WTC11 (cell line): Measurements from ENCODE around the gene CACNB1. TPM values are rescaled to one million over a fixed set of nuclear protein-coding genes. Genes with fewer than 3 reads are reported as not detected.
A peak's percentile ranks its signal among the peaks of the same experiment; 100 is the strongest.
"Not testable (repeated sequence)": the region's sequence is repeated elsewhere in the genome, so short reads cannot be mapped to it uniquely, and the experiment has no call there.

Experiments
- ATAC-seq: fragments of 200-7000 bp; cut with Tn5 transposase; 2 replicates; pipeline ENCODE4 v1.10.0; 2021; ENCODE audit warnings: mild to moderate bottlenecking, moderate library complexity
- CTCF ChIA-PET: fragments of 300-600 bp; sonication (Branson Sonifier 250); formaldehyde crosslinking; loops from one replicate; lab custom pipeline; 2021; ENCODE audit warnings: antibody characterized with exemption; lab: Charles Lee
- POLR2A ChIA-PET: fragments of 350-600 bp; sonication (Branson Sonifier 250); formaldehyde crosslinking; loops from one replicate; lab custom pipeline; 2021; ENCODE audit warnings: antibody characterized with exemption; lab: Charles Lee
- DNase-seq: peaks from one replicate; pipeline ENCODE4 v3.0.0; 2021; ENCODE audit warnings: low spot score
- H3K27ac Mint-ChIP-seq: 2 replicates; pipeline ENCODE4 v1.8.0; 2021; ENCODE audit warnings: mixed read lengths
- H3K27me3 Mint-ChIP-seq: 2 replicates; pipeline ENCODE4 v1.8.0; 2021; ENCODE audit warnings: low read depth, mild to moderate bottlenecking, moderate library complexity, mixed read lengths
- H3K36me3 Mint-ChIP-seq: 2 replicates; pipeline ENCODE4 v1.8.0; 2021; ENCODE audit warnings: mixed read lengths
- H3K4me1 Mint-ChIP-seq: 2 replicates; pipeline ENCODE4 v1.8.0; 2022; ENCODE audit warnings: mixed read lengths
- H3K4me3 Mint-ChIP-seq: 2 replicates; pipeline ENCODE4 v1.8.0; 2021; ENCODE audit warnings: mild to moderate bottlenecking, moderate library complexity, mixed read lengths
- H3K9me3 Mint-ChIP-seq: 2 replicates; pipeline ENCODE4 v1.8.0; 2021; ENCODE audit warnings: mixed read lengths
- AFF4 ChIP-seq: sonication (generic); formaldehyde crosslinking; IDR thresholded peaks from 2 replicates; pipeline ENCODE4 v1.8.1; 2023; ENCODE audit warnings: mild to moderate bottlenecking, missing genetic modification reagents, borderline replicate concordance
- ATF3 ChIP-seq: sonication (generic); formaldehyde crosslinking; conservative IDR thresholded peaks from 2 replicates; pipeline ENCODE4 v1.8.1; 2022; ENCODE audit warnings: mild to moderate bottlenecking, missing genetic modification reagents
- CREB1 ChIP-seq: sonication (generic); formaldehyde crosslinking; IDR thresholded peaks from 2 replicates; pipeline ENCODE4 v1.8.0; 2023; ENCODE audit warnings: mild to moderate bottlenecking, missing genetic modification reagents
- CREM ChIP-seq: sonication (generic); formaldehyde crosslinking; IDR thresholded peaks from 2 replicates; pipeline ENCODE4 v1.8.1; 2022; ENCODE audit warnings: mild to moderate bottlenecking, missing genetic modification reagents, moderate library complexity
- ETV6 ChIP-seq: sonication (generic); formaldehyde crosslinking; IDR thresholded peaks from 2 replicates; pipeline ENCODE4 v1.8.1; 2022; ENCODE audit warnings: mild to moderate bottlenecking, missing genetic modification reagents
- FOXK1 ChIP-seq: sonication (generic); formaldehyde crosslinking; IDR thresholded peaks from 2 replicates; pipeline ENCODE4 v1.8.0; 2022; ENCODE audit warnings: mild to moderate bottlenecking, moderate library complexity, missing genetic modification reagents
- GABPB1 ChIP-seq: sonication (generic); formaldehyde crosslinking; IDR thresholded peaks from 2 replicates; pipeline ENCODE4 v1.8.1; 2023; ENCODE audit warnings: mild to moderate bottlenecking, missing genetic modification reagents
- HMGA2 ChIP-seq: fragments of 250-450 bp; sonication (Bioruptor Pico); IDR thresholded peaks from 2 replicates; pipeline ENCODE4 v1.4.0; 2021; ENCODE audit warnings: mild to moderate bottlenecking, moderate library complexity
- MYBL2 ChIP-seq: sonication (generic); formaldehyde crosslinking; IDR thresholded peaks from 2 replicates; pipeline ENCODE4 v1.8.1; 2023; ENCODE audit warnings: mild to moderate bottlenecking, moderate library complexity, missing genetic modification reagents
- NFYB ChIP-seq: sonication (generic); formaldehyde crosslinking; conservative IDR thresholded peaks from 2 replicates; pipeline ENCODE4 v1.8.0; 2022; ENCODE audit warnings: low read depth, missing genetic modification reagents
- NR2C2 ChIP-seq: sonication (generic); formaldehyde crosslinking; IDR thresholded peaks from 2 replicates; pipeline ENCODE4 v1.8.0; 2022; ENCODE audit warnings: mild to moderate bottlenecking, missing genetic modification reagents
- PRRX2 ChIP-seq: fragments of 250-450 bp; sonication (Bioruptor Pico); IDR thresholded peaks from 2 replicates; pipeline ENCODE4 v1.8.0; 2021; ENCODE audit warnings: mild to moderate bottlenecking
- RORB ChIP-seq: fragments of 250-450 bp; sonication (Bioruptor Pico); IDR thresholded peaks from 2 replicates; pipeline ENCODE4 v1.9.0; 2021; ENCODE audit warnings: mild to moderate bottlenecking
- USF1 ChIP-seq: sonication (generic); formaldehyde crosslinking; IDR thresholded peaks from 2 replicates; pipeline ENCODE4 v1.8.0; 2022; ENCODE audit warnings: mild to moderate bottlenecking, missing genetic modification reagents
- ZBTB21 ChIP-seq: sonication (generic); formaldehyde crosslinking; IDR thresholded peaks from 2 replicates; pipeline ENCODE4 v1.8.1; 2023; ENCODE audit warnings: mild to moderate bottlenecking, missing genetic modification reagents, borderline replicate concordance
- ZNF121 ChIP-seq: sonication (generic); formaldehyde crosslinking; IDR thresholded peaks from 2 replicates; pipeline ENCODE4 v1.8.0; 2023; ENCODE audit warnings: missing genetic modification reagents
- ZNF138 ChIP-seq: sonication (generic); formaldehyde crosslinking; conservative IDR thresholded peaks from 2 replicates; pipeline ENCODE4 v1.8.1; 2022; ENCODE audit warnings: mild to moderate bottlenecking, moderate library complexity, missing genetic modification reagents
- ZNF232 ChIP-seq: sonication (generic); formaldehyde crosslinking; IDR thresholded peaks from 2 replicates; pipeline ENCODE4 v1.8.0; 2022; ENCODE audit warnings: mild to moderate bottlenecking, missing genetic modification reagents
- ZNF423 ChIP-seq: fragments of 250-450 bp; sonication (Bioruptor Pico); IDR thresholded peaks from 2 replicates; pipeline ENCODE4 v2.1.2; 2022; ENCODE audit warnings: mild to moderate bottlenecking, moderate library complexity
- total RNA-seq: library from RNA; stranded (reverse); gene quantifications from 3 replicates; pipeline ENCODE4 v1.2.3, GENCODE V29; 2021
- TF ChIP-seq, protein P1 (sequence below): sonication (generic); formaldehyde crosslinking; IDR thresholded peaks from 2 replicates; pipeline ENCODE4 v1.8.1; 2023; ENCODE audit warnings: mild to moderate bottlenecking, missing genetic modification reagents, moderate library complexity
- TF ChIP-seq, protein P2 (sequence below): fragments of 250-450 bp; sonication (Bioruptor Pico); IDR thresholded peaks from 2 replicates; pipeline ENCODE4 v1.9.0; 2021; ENCODE audit warnings: moderate library complexity, mild to moderate bottlenecking, inconsistent platforms, borderline replicate concordance

Gene CACNB1
- total RNA-seq, 1 experiment from 2014 or later = 17.0 TPM

GRCh38 chr17:39169101-39169500, 28.4 kb downstream of the CACNB1 start:
- H3K27ac Mint-ChIP-seq = no peak overlapping the region
- CTCF ChIA-PET = interaction anchor here (0.5 to 3.4 kb wide), 7 partner anchors 16 to 186 kb away, joined by 3 to 11 read pairs (median 4); partner anchors contain the start of genes PLXDC1 and STAC2
- peaks cover 55% of the 10 kb centered on the region for H3K27me3 Mint-ChIP-seq
- TF ChIP-seq MYBL2 (CRISPR knock-in tag) = no peak
- DNase-seq (no peak), ATAC-seq (no peak)
- H3K9me3 Mint-ChIP-seq = peaks cover 9% of the 10 kb centered on the region
- peaks cover 33% of the 10 kb centered on the region for H3K4me1 Mint-ChIP-seq
- POLR2A ChIA-PET = no interaction called here
- H3K4me3 Mint-ChIP-seq = no peak overlapping the region
- peaks cover 6% of the 10 kb centered on the region for H3K36me3 Mint-ChIP-seq

DNA sequence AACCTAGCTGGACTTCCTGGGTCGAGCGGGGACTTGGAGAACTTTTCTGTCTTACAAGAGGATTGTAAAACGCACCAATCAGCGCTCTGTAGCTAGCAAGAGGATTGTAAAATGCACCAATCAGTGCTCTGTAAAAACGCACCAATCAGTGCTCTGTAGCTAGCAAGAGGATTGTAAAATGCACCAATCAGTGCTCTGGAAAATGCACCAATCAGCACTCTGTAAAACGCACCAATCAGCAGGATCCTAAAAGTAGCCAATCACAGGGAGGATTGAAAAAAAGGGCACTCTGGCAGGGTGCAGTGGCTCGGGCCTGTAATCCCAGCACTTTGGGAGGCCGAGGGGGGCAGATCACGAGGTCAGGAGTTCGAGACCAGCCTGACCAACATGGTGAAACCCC, 29.0 kb downstream of the CACNB1 start:
- H3K27me3 Mint-ChIP-seq = peaks cover 61% of the 10 kb centered on the region
- TF ChIP-seq NFYB (CRISPR knock-in tag) = peak; percentile 43; the same call in 1 of the 2 replicates
- TF ChIP-seq, all 79 proteins: peak for 1; not testable (repeated sequence) for 78
- DNase-seq, POLR2A ChIA-PET, H3K27ac Mint-ChIP-seq, H3K36me3 Mint-ChIP-seq, H3K9me3 Mint-ChIP-seq, H3K4me3 Mint-ChIP-seq, ATAC-seq: not testable (repeated sequence)
- H3K4me1 Mint-ChIP-seq = peaks cover 30% of the 10 kb centered on the region
- CTCF ChIA-PET = interaction anchor here (1.0 to 4.7 kb wide), 4 partner anchors 16 to 185 kb away, joined by 3 to 53 read pairs (median 7); no protein-coding TSS in a partner anchor

GRCh38 chr17:39167476-39167875, 30.0 kb downstream of the CACNB1 start:
- Mint-ChIP-seq H3K27me3 (peaks cover 62% of the 10 kb centered on the region), H3K4me3 (no peak overlapping the region), H3K9me3 (peaks cover 9% of the 10 kb centered on the region), H3K4me1 (peaks cover 27% of the 10 kb centered on the region), H3K36me3 (peaks cover 6% of the 10 kb centered on the region), H3K27ac (no peak overlapping the region)
- DNase-seq (no peak), ATAC-seq (no peak)
- TF ChIP-seq PRRX2 (CRISPR knock-in tag) (no peak), ZNF138 (CRISPR knock-in tag) (no peak), ATF3 (CRISPR knock-in tag) (no peak), CREB1 (no peak), MYBL2 (CRISPR knock-in tag) (no peak), HMGA2 (CRISPR knock-in tag) (no peak), NR2C2 (CRISPR knock-in tag) (no peak)
- TF ChIP-seq, protein P1, sequence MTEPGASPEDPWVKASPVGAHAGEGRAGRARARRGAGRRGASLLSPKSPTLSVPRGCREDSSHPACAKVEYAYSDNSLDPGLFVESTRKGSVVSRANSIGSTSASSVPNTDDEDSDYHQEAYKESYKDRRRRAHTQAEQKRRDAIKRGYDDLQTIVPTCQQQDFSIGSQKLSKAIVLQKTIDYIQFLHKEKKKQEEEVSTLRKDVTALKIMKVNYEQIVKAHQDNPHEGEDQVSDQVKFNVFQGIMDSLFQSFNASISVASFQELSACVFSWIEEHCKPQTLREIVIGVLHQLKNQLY (CRISPR knock-in tag) = no peak
- POLR2A ChIA-PET = interaction anchor here (0.5 to 0.6 kb wide), 2 partner anchors 75 to 1773 kb away, joined by 3 read pairs; no protein-coding TSS in a partner anchor
- CTCF ChIA-PET = interaction anchor here (0.7 to 7.0 kb wide), 5 partner anchors 7 to 184 kb away, joined by 3 to 284 read pairs (median 53); partner anchors contain the start of gene PLXDC1

DNA sequence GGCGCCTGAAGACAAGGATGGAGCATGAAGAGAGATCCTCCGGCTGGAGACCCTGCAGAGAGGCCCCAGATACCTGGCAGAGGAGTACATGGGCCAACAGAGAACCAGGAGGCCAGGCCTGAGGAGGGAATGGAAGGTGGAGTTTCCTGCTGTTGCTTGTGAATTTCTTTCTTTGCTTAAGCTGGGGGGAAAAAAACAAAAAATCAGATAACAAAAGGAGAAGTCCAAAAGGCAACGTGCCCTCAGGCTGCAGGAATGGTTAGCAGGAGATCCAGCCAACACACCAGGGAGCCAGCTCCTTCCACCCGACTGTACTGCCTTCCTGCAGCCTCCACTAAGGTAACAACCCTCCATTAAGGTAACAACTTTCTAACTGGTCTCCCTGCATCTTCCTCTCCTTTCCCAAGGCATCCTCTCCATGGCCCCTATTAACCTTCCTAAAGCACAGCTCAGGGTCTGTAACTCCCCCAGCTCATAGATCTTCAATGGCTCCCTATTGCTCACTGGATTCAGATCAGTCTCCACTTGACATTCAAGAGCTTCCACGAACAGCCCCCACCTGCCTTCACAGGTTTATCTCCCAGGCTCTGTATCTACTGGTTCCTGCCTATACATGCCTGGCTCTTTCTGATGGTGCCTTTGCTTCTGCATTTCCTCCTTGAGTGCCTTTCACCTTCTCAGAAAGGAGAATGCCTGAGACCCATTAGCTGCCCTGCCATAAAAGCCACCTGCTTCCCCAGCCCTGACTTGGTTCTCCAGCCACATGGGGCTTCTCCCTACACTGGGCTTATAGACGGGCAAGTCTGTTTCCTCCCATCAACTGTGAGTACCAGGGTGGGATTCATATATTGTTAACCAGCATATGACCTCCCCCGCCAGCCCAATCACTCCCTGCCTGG, 30.8 kb downstream of the CACNB1 start:
- H3K4me3 Mint-ChIP-seq = peak overlapping the region; percentile 94
- H3K27me3 Mint-ChIP-seq = peaks cover 56% of the 10 kb centered on the region
- POLR2A ChIA-PET = interaction anchor here (0.5 to 3.4 kb wide), 4 partner anchors 8 to 1772 kb away, joined by 3 to 21 read pairs (median 4); partner anchors contain the start of gene RPL19
- TF ChIP-seq ZNF138 (CRISPR knock-in tag) (no peak), RORB (CRISPR knock-in tag) (no peak), ZBTB21 (no peak), USF1 (CRISPR knock-in tag) (no peak), ZNF121 (CRISPR knock-in tag) (no peak), GABPB1 (CRISPR knock-in tag) (no peak), FOXK1 (CRISPR knock-in tag) (no peak), ETV6 (no peak), ZNF423 (CRISPR knock-in tag) (no peak), AFF4 (no peak), CREM (CRISPR knock-in tag) (no peak), ZNF232 (CRISPR knock-in tag) (no peak)
- TF ChIP-seq, protein P2, sequence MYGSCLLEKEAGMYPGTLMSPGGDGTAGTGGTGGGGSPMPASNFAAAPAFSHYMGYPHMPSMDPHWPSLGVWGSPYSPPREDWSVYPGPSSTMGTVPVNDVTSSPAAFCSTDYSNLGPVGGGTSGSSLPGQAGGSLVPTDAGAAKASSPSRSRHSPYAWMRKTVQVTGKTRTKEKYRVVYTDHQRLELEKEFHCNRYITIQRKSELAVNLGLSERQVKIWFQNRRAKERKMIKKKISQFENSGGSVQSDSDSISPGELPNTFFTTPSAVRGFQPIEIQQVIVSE (CRISPR knock-in tag) = no peak

More for the DNA sequence above, 30.8 kb downstream of the CACNB1 start:
- CTCF ChIA-PET = interaction anchor here (1.2 to 7.0 kb wide), 10 partner anchors 8 to 296 kb away, joined by 3 to 284 read pairs (median 34); partner anchors contain the start of gene PLXDC1
- Mint-ChIP-seq H3K36me3 (peaks cover 6% of the 10 kb centered on the region), H3K9me3 (peaks cover 9% of the 10 kb centered on the region), H3K4me1 (peaks cover 21% of the 10 kb centered on the region), H3K27ac (no peak overlapping the region)
- ATAC-seq (no peak), DNase-seq (no peak)
